ENCODE results near the gene C1QTNF5. TPM values are rescaled to one million over a fixed set of nuclear protein-coding genes. Genes with fewer than 3 reads are reported as not detected.

C1QTNF5 gene
- total and polyA plus RNA-seq, 2 experiments from 2014 or later, result 13.7 to 18.0 TPM

- no peak for DNase-seq (ENCODE audit: low spot score)
- H3K4me1 ChIP-seq (ENCODE audit: insufficient read depth), result peaks cover 37% of the 10 kb centered on the region
Observed at GRCh38 chr11:119373059-119373920, 32.6 kb upstream of the C1QTNF5 start.

GRCh38 chr11:119372260-119373058, 31.8 kb upstream of the C1QTNF5 start:
- Histone ChIP-seq H3K4me3 (no peak overlapping the region), H3K4me2 (no peak overlapping the region), H3K79me2 (no peaks in the 10 kb centered on the region), H3K9me3 (ENCODE audit: low read depth) (no peaks in the 10 kb centered on the region), H3K27ac (no peak overlapping the region), H3K9me2 (replicated peaks; ENCODE audit: insufficient read depth) (no peaks in the 10 kb centered on the region), H4K20me1 (ENCODE audit: insufficient read depth, poor library complexity, severe bottlenecking) (no peaks in the 10 kb centered on the region), H2AFZ (no peak overlapping the region), H3K4me1 (ENCODE audit: insufficient read depth) (peaks cover 46% of the 10 kb centered on the region), H3K36me3 (replicated peaks; ENCODE audit: insufficient read depth, low read depth) (no peaks in the 10 kb centered on the region), H3K27me3 (no peaks in the 10 kb centered on the region)
- TF ChIP-seq EZH2phosphoT487 (IDR thresholded peaks at IDR 0.05; ENCODE audit: low read depth, severe bottlenecking, unreplicated experiment) (no peak), CTCF (IDR thresholded peaks at IDR 0.05; ENCODE audit: poor library complexity) (no peak), EZH2 (IDR thresholded peaks at IDR 0.05; ENCODE audit: borderline replicate concordance) (no peak)
- 94% methylated on average over 22 of the region's 26 CpGs for WGBS (ENCODE audit: low lambda C conversion rate, missing lambda C conversion rate)
- no peak for DNase-seq (ENCODE audit: low spot score)

More at GRCh38 chr11:119373059-119373920, 32.6 kb upstream of the C1QTNF5 start:
- Histone ChIP-seq H3K9me3 (ENCODE audit: low read depth) (no peaks in the 10 kb centered on the region), H3K27ac (no peak overlapping the region), H3K36me3 (replicated peaks; ENCODE audit: insufficient read depth, low read depth) (no peaks in the 10 kb centered on the region), H2AFZ (no peak overlapping the region), H4K20me1 (ENCODE audit: insufficient read depth, poor library complexity, severe bottlenecking) (no peaks in the 10 kb centered on the region), H3K4me2 (no peak overlapping the region), H3K79me2 (no peaks in the 10 kb centered on the region), H3K4me3 (no peak overlapping the region), H3K27me3 (no peaks in the 10 kb centered on the region), H3K9me2 (replicated peaks; ENCODE audit: insufficient read depth) (no peaks in the 10 kb centered on the region)
- WGBS (ENCODE audit: low lambda C conversion rate, missing lambda C conversion rate), result 87% methylated on average over 23 of the region's 23 CpGs
- TF ChIP-seq EZH2 (IDR thresholded peaks at IDR 0.05; ENCODE audit: borderline replicate concordance) (no peak), EZH2phosphoT487 (IDR thresholded peaks at IDR 0.05; ENCODE audit: low read depth, severe bottlenecking, unreplicated experiment) (no peak), CTCF (IDR thresholded peaks at IDR 0.05; ENCODE audit: poor library complexity) (no peak)

GRCh38 chr11:119371778-119372182, 31.1 kb upstream of the C1QTNF5 start:
- Histone ChIP-seq H3K4me1 (ENCODE audit: insufficient read depth) (peaks cover 50% of the 10 kb centered on the region), H3K79me2 (no peaks in the 10 kb centered on the region), H3K27ac (no peak overlapping the region), H2AFZ (no peak overlapping the region), H3K27me3 (no peaks in the 10 kb centered on the region), H3K36me3 (replicated peaks; ENCODE audit: insufficient read depth, low read depth) (no peaks in the 10 kb centered on the region), H4K20me1 (ENCODE audit: insufficient read depth, poor library complexity, severe bottlenecking) (no peaks in the 10 kb centered on the region), H3K9me2 (replicated peaks; ENCODE audit: insufficient read depth) (no peaks in the 10 kb centered on the region), H3K9me3 (ENCODE audit: low read depth) (no peaks in the 10 kb centered on the region), H3K4me3 (no peak overlapping the region), H3K4me2 (no peak overlapping the region)
- peak; percentile 25 for DNase-seq (ENCODE audit: low spot score)
- no peak for TF ChIP-seq CTCF (IDR thresholded peaks at IDR 0.05; ENCODE audit: poor library complexity)
- TF ChIP-seq EZH2phosphoT487 (IDR thresholded peaks at IDR 0.05; ENCODE audit: low read depth, severe bottlenecking, unreplicated experiment), result no peak
- TF ChIP-seq EZH2 (IDR thresholded peaks at IDR 0.05; ENCODE audit: borderline replicate concordance), result no peak
- 83% methylated on average over 8 of the region's 8 CpGs for WGBS (ENCODE audit: low lambda C conversion rate, missing lambda C conversion rate)

All from hepatocyte (in vitro differentiated cells).